ENCODE data around the gene ZNF831.

Gene ZNF831

DNA sequence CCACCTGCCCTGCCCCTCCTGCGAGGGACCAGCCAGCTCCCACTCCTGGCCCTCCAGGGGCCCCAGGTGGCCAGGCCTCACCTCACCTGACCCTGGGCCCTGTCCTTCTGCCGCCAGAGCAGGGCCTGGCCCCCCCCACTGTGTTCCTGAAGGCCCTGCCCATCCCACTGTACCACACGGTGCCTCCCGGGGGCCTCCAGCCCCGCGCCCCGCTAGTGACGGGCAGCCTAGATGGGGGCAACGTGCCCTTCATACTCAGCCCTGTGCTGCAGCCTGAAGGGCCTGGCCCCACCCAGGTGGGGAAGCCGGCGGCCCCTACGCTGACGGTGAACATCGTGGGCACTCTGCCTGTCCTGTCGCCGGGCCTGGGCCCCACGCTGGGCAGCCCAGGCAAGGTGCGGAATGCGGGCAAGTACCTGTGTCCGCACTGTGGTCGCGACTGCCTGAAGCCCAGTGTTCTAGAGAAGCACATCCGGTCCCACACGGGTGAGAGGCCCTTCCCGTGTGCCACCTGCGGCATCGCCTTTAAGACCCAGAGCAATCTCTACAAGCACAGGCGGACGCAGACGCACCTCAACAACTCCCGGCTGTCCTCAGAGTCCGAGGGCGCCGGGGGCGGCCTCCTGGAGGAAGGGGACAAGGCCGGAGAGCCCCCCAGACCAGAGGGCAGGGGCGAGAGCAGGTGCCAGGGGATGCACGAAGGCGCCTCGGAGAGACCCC lies 27.6 kb downstream of the ZNF831 start:
- no peak for DNase-seq (ENCODE audit: low read depth)
- H3K9ac ChIP-seq (ENCODE audit: low read length), result no peak overlapping the region
- H3K4me1 ChIP-seq (ENCODE audit: control insufficient read depth, insufficient read depth, low read length), result no peaks in the 10 kb centered on the region
- H3K9me3 ChIP-seq (ENCODE audit: control insufficient read depth, low read length), result no peaks in the 10 kb centered on the region
- H3K4me3 ChIP-seq (ENCODE audit: low read length), result no peak overlapping the region
- peaks cover 15% of the 10 kb centered on the region for H3K27me3 ChIP-seq (replicated peaks; ENCODE audit: control insufficient read depth, insufficient read depth, low read length)
- H3K36me3 ChIP-seq (ENCODE audit: control insufficient read depth, insufficient read depth, low read length, severe bottlenecking), result no peaks in the 10 kb centered on the region

DNA sequence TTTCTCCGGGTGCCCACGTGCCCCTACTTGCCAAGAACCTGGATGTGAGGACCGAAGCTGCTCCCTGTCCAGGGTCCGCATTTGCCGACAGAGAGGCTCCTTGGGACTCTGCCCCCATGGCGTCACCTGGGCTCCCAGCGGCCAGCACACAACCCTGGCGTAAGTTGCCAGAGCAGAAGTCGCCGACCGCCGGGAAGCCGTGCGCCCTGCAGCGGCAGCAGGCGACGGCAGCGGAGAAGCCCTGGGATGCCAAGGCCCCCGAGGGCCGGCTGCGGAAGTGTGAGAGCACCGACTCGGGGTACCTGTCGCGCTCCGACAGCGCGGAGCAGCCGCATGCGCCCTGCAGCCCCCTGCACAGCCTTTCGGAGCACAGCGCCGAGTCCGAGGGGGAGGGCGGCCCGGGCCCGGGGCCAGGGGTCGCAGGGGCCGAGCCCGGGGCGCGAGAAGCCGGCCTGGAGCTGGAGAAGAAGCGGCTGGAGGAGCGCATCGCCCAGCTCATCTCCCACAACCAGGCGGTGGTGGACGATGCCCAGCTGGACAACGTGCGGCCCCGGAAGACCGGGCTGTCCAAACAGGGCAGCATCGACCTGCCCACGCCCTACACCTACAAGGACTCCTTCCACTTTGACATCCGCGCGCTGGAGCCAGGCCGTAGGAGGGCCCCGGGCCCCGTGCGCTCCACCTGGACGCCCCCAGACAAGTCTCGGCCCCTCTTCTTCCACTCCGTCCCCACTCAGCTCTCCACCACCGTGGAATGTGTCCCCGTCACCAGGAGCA lies 28.3 kb downstream of the ZNF831 start:
- no peaks in the 10 kb centered on the region for H3K36me3 ChIP-seq (ENCODE audit: control insufficient read depth, insufficient read depth, low read length, severe bottlenecking)
- H3K27me3 ChIP-seq (replicated peaks; ENCODE audit: control insufficient read depth, insufficient read depth, low read length), result peaks cover 16% of the 10 kb centered on the region
- DNase-seq (ENCODE audit: low read depth), result no peak
- H3K4me3 ChIP-seq (ENCODE audit: low read length), result no peak overlapping the region
- no peaks in the 10 kb centered on the region for H3K4me1 ChIP-seq (ENCODE audit: control insufficient read depth, insufficient read depth, low read length)
- no peak overlapping the region for H3K9ac ChIP-seq (ENCODE audit: low read length)
- H3K9me3 ChIP-seq (ENCODE audit: control insufficient read depth, low read length), result no peaks in the 10 kb centered on the region

DNA sequence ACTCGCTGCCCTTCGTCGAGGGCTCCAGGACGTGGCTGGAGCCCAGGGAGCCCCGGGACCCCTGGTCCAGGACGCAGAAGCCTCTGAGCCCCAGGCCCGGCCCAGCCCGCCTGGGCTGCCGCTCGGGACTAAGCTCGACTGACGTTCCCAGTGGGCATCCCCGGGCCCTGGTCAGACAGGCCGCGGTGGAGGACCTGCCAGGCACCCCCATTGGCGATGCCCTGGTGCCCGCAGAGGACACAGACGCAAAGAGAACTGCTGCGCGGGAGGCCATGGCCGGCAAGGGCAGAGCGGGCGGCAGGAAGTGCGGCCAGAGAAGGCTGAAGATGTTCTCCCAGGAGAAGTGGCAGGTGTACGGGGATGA lies 28.9 kb downstream of the ZNF831 start:
- no peak for DNase-seq (ENCODE audit: low read depth)
- Histone ChIP-seq H3K4me3 (ENCODE audit: low read length) (no peak overlapping the region), H3K4me1 (ENCODE audit: control insufficient read depth, insufficient read depth, low read length) (no peaks in the 10 kb centered on the region), H3K9ac (ENCODE audit: low read length) (no peak overlapping the region), H3K36me3 (ENCODE audit: control insufficient read depth, insufficient read depth, low read length, severe bottlenecking) (no peaks in the 10 kb centered on the region), H3K9me3 (ENCODE audit: control insufficient read depth, low read length) (no peaks in the 10 kb centered on the region), H3K27me3 (replicated peaks; ENCODE audit: control insufficient read depth, insufficient read depth, low read length) (peaks cover 19% of the 10 kb centered on the region)

DNA sequence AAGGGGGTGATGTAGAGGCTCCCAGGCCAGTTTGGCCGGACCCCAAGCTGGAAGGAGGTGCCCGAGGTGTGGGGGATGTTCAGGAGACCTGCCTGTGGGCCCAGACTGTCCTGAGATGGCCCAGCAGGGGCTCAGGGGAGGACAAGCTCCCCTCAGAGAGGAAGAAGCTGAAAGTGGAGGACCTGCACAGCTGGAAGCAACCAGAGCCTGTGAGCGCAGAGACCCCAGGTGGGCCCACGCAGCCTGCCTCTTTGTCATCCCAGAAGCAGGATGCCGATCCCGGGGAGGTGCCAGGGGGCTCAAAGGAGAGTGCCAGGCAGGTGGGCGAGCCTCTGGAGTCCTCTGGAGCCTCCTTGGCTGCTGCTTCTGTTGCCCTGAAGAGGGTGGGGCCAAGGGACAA lies 29.7 kb downstream of the ZNF831 start:
- H3K9me3 ChIP-seq (ENCODE audit: control insufficient read depth, low read length), result no peaks in the 10 kb centered on the region
- H3K4me3 ChIP-seq (ENCODE audit: low read length), result no peak overlapping the region
- H3K27me3 ChIP-seq (replicated peaks; ENCODE audit: control insufficient read depth, insufficient read depth, low read length), result peaks cover 22% of the 10 kb centered on the region
- no peaks in the 10 kb centered on the region for H3K4me1 ChIP-seq (ENCODE audit: control insufficient read depth, insufficient read depth, low read length)
- no peaks in the 10 kb centered on the region for H3K36me3 ChIP-seq (ENCODE audit: control insufficient read depth, insufficient read depth, low read length, severe bottlenecking)
- H3K9ac ChIP-seq (ENCODE audit: low read length), result no peak overlapping the region
- no peak for DNase-seq (ENCODE audit: low read depth)

DNA sequence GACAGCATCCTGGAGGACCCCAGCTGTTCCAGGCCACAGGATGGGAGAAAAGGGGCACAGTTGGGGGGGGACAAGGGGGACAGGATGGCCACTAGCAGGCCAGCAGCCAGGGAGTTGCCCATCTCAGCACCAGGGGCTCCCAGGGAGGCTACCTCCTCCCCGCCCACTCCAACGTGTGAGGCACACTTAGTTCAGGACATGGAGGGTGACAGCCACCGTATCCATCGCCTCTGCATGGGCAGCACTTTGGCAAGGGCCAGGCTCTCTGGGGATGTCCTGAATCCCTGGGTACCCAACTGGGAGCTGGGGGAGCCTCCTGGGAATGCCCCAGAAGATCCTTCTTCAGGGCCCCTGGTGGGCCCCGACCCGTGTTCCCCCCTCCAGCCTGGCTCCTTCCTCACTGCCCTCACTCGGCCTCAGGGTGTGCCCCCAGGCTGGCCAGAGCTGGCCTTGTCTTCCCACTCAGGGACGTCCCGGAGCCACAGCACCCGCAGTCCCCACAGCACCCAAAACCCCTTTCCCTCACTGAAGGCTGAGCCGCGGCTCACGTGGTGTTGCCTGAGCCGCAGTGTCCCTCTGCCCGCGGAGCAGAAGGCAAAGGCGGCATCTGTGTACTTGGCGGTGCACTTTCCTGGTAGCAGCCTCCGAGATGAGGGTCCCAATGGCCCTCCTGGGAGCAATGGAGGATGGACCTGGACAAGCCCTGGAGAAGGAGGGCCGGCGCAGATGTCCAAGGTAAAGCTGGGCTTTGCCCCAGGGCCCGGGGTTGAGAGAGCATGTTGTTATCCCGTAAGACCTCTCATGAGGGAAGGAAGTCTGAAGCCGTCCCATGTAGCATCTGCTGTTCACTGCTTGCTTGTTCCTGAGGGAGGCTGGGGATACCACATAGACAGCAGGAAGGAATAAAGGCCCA lies 30.7 kb downstream of the ZNF831 start:
- Histone ChIP-seq H3K9ac (ENCODE audit: low read length) (no peak overlapping the region), H3K4me3 (ENCODE audit: low read length) (no peak overlapping the region), H3K36me3 (ENCODE audit: control insufficient read depth, insufficient read depth, low read length, severe bottlenecking) (no peaks in the 10 kb centered on the region), H3K27me3 (replicated peaks; ENCODE audit: control insufficient read depth, insufficient read depth, low read length) (peaks cover 22% of the 10 kb centered on the region), H3K9me3 (ENCODE audit: control insufficient read depth, low read length) (peaks cover 1% of the 10 kb centered on the region), H3K4me1 (ENCODE audit: control insufficient read depth, insufficient read depth, low read length) (no peaks in the 10 kb centered on the region)
- DNase-seq (ENCODE audit: low read depth), result no peak

DNA sequence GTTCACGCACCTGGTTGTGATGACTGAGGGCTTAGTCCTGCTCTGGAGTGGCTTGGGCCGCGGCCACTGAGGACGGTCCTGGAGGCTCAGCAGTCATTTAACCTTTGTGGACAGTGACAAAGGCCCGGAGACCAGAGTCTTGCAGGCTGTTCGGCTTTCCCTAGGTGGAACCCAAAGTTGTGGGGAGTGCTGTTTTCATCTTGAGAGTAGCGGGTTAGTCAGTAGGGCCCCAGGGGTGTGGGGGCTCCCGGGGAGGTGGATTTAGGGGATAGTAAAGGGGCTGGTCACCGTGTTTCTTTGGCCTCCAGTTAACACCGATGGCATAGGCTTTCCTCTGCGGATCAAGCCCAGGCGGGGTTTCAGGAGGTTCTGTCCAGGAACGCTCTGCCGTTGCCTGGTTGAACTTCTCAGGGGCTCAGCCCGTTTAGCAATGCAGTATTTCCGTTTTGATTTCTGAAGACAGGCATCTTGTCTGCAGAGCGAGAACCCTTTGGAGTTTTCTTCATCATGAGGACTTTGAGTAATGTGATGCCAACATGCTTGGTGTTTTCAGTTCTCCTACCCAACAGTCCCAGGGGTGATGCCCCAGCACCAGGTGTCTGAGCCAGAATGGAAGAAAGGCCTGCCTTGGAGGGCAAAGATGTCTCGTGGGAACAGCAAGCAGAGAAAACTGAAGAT lies 31.8 kb downstream of the ZNF831 start:
- Histone ChIP-seq H3K27me3 (replicated peaks; ENCODE audit: control insufficient read depth, insufficient read depth, low read length) (peaks cover 20% of the 10 kb centered on the region), H3K36me3 (ENCODE audit: control insufficient read depth, insufficient read depth, low read length, severe bottlenecking) (no peaks in the 10 kb centered on the region), H3K9ac (ENCODE audit: low read length) (no peak overlapping the region), H3K4me3 (ENCODE audit: low read length) (no peak overlapping the region), H3K9me3 (ENCODE audit: control insufficient read depth, low read length) (peaks cover 11% of the 10 kb centered on the region), H3K4me1 (ENCODE audit: control insufficient read depth, insufficient read depth, low read length) (no peaks in the 10 kb centered on the region)
- no peak for DNase-seq (ENCODE audit: low read depth)

DNA sequence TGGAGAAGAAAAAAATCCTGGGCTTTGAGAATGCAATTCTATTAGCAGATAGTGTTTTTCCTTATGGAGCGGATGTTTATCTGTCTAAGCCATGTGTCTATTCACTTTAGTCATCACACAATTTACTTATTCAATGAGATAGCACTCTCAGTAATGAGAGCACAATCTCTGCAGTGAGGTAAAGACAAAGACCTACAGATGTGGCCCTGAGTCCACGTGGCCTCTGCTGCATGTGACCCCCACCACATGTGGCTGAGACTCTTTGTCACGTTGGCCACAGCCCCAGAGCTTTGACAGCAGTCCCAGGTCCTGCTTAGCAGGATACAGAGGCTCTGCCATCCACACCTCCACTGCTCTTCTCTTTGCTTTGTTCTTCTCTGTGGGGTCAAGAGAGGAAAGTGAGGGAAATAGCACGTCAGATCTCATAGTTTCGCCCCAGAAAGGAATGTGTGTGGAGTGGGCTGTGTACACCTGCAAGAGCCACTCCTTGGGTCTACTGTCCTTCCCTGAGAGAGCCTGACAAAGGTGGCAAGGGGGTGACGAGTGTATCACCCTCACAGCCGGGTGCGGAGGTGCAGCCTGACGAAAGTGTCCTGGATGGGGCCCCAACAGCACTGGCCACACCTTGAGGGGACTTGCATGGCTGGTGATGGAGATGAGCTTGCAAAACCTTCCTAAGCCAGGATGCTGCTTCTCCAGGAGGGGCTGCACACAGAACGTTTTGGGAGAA lies 40.7 kb downstream of the ZNF831 start:
- H3K4me3 ChIP-seq (ENCODE audit: low read length), result no peak overlapping the region
- peaks cover 9% of the 10 kb centered on the region for H3K9me3 ChIP-seq (ENCODE audit: control insufficient read depth, low read length)
- no peak for DNase-seq (ENCODE audit: low read depth)
- H3K4me1 ChIP-seq (ENCODE audit: control insufficient read depth, insufficient read depth, low read length), result no peaks in the 10 kb centered on the region
- no peaks in the 10 kb centered on the region for H3K36me3 ChIP-seq (ENCODE audit: control insufficient read depth, insufficient read depth, low read length, severe bottlenecking)
- peaks cover 43% of the 10 kb centered on the region for H3K27me3 ChIP-seq (replicated peaks; ENCODE audit: control insufficient read depth, insufficient read depth, low read length)
- no peak overlapping the region for H3K9ac ChIP-seq (ENCODE audit: low read length)

DNA sequence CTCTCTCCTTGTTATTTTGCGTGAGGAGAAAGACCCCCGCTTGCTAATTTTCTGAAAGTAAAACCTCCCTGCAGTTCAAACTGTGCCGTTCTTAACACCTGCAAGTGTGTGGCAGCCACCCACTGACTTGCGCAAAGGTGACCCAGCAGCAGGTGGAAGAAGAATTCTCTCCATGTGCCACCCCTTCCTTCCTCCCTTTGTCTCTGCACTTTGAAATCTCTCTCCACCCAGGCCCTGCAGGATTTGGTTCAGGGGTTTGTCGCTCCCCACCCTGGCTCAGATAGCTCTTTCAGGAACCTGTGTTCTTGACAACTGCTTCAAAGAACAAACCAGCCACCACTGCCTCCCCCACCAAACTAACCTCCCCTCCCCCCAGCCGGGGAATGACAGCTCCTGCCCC lies 41.4 kb downstream of the ZNF831 start:
- peaks cover 43% of the 10 kb centered on the region for H3K27me3 ChIP-seq (replicated peaks; ENCODE audit: control insufficient read depth, insufficient read depth, low read length)
- H3K36me3 ChIP-seq (ENCODE audit: control insufficient read depth, insufficient read depth, low read length, severe bottlenecking), result no peaks in the 10 kb centered on the region
- no peak for DNase-seq (ENCODE audit: low read depth)
- H3K4me3 ChIP-seq (ENCODE audit: low read length), result no peak overlapping the region
- H3K4me1 ChIP-seq (ENCODE audit: control insufficient read depth, insufficient read depth, low read length), result no peaks in the 10 kb centered on the region
- H3K9ac ChIP-seq (ENCODE audit: low read length), result no peak overlapping the region
- H3K9me3 ChIP-seq (ENCODE audit: control insufficient read depth, low read length), result peaks cover 2% of the 10 kb centered on the region

DNA sequence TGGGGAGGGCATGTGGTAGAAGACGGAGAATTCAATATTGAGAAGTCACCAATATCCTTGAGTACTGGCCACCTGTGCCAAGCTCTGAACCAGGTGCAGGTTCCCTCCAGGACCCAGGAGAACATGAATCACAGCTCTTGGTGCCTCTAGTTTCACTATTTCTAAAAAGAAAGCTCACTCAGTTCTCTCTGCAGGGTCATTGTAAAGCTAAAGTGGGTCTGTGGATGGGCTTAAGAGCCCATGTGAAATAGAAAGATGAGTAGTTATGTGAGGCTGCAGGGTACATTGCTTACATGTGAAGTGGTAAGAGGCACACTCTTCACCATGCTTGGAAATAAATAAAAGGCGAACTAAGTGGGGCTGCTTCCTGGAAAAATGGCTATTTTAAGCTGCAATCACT lies 43.6 kb downstream of the ZNF831 start:
- Histone ChIP-seq H3K9me3 (ENCODE audit: control insufficient read depth, low read length) (no peaks in the 10 kb centered on the region), H3K9ac (ENCODE audit: low read length) (no peak overlapping the region), H3K4me1 (ENCODE audit: control insufficient read depth, insufficient read depth, low read length) (no peaks in the 10 kb centered on the region), H3K27me3 (replicated peaks; ENCODE audit: control insufficient read depth, insufficient read depth, low read length) (peaks cover 47% of the 10 kb centered on the region), H3K4me3 (ENCODE audit: low read length) (no peak overlapping the region), H3K36me3 (ENCODE audit: control insufficient read depth, insufficient read depth, low read length, severe bottlenecking) (no peaks in the 10 kb centered on the region)
- DNase-seq (ENCODE audit: low read depth), result no peak

DNA sequence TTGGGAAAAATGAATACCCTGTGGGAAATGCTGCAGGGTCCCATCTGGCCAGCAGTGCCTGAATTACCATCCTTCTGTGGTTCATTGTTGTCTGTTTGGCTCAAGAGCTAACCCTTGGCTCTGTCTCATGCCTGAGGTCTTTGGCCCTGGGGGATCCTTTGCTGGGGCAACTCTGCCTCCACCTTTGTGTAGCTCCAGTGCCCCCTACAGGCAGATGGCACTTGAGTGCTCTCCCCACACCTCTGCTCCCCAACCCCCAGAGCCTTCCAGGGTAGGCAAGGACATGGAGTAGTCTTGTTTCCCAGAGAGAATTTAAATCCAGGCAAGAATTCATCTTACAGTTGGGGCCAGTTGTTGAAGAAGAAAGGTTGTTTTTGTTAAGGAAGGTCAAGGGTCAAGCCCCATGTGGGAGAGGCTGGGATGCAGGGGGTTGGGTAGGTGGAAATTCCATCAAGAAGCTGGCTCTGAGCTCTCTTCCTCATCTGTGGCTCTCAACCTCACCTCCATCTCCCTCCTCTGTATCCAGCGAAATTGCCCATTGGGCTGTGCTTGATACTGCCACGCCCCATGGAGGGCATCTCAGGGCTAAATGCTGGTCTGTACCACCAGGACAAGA lies 44.2 kb downstream of the ZNF831 start:
- no peaks in the 10 kb centered on the region for H3K4me1 ChIP-seq (ENCODE audit: control insufficient read depth, insufficient read depth, low read length)
- H3K27me3 ChIP-seq (replicated peaks; ENCODE audit: control insufficient read depth, insufficient read depth, low read length), result peaks cover 52% of the 10 kb centered on the region
- DNase-seq (ENCODE audit: low read depth), result no peak
- H3K36me3 ChIP-seq (ENCODE audit: control insufficient read depth, insufficient read depth, low read length, severe bottlenecking), result no peaks in the 10 kb centered on the region
- H3K9ac ChIP-seq (ENCODE audit: low read length), result no peak overlapping the region
- H3K9me3 ChIP-seq (ENCODE audit: control insufficient read depth, low read length), result no peaks in the 10 kb centered on the region
- H3K4me3 ChIP-seq (ENCODE audit: low read length), result no peak overlapping the region
